Measurements from ENCODE around the gene NAPB.
"Not testable (repeated sequence)": the region's sequence is repeated elsewhere in the genome, so short reads cannot be mapped to it uniquely, and the experiment has no call there.

NAPB gene

GRCh38 chr20:23365390-23366165 is 55.7 kb downstream of the NAPB start:
- no peak for DNase-seq

- no peak for DNase-seq
Measured at GRCh38 chr20:23363257-23363649, 58.0 kb downstream of the NAPB start.

- DNase-seq: peak; percentile 41
Measured at GRCh38 chr20:23362392-23363256, 58.7 kb downstream of the NAPB start.

- peak; percentile 98 for DNase-seq
Measured at GRCh38 chr20:23361476-23362391, 59.6 kb downstream of the NAPB start, which contains the start of gene GZF1. Gene GZF1 (plus strand): TSS chr20:23362182. CDS start chr20:23364384, 2,202 bp downstream.

- no peak for DNase-seq
Measured at GRCh38 chr20:23361119-23361475, 60.2 kb downstream of the NAPB start.

- DNase-seq: no peak
Measured at GRCh38 chr20:23360531-23360930, 60.8 kb downstream of the NAPB start.

GRCh38 chr20:23358923-23359593 is 62.2 kb downstream of the NAPB start:
- no peak for DNase-seq

GRCh38 chr20:23358563-23358906 is 62.8 kb downstream of the NAPB start:
- no peak for DNase-seq

- peak; percentile 100 for DNase-seq
Measured at GRCh38 chr20:23357767-23358562, 63.3 kb downstream of the NAPB start.

GRCh38 chr20:23356203-23356602 is 65.1 kb downstream of the NAPB start:
- DNase-seq: no peak

- peak; percentile 70 for DNase-seq
Measured at GRCh38 chr20:23350904-23351838, 70.1 kb downstream of the NAPB start.

- peak; percentile 98 for DNase-seq
Measured at GRCh38 chr20:23350196-23350903, 70.9 kb downstream of the NAPB start, which contains the start of gene NXT1. Gene NXT1 (plus strand): TSS chr20:23350791. CDS start chr20:23354042, 3,251 bp downstream.

- DNase-seq: peak; percentile 81
Measured at GRCh38 chr20:23349338-23350195, 71.7 kb downstream of the NAPB start.

GRCh38 chr20:23348510-23348909 is 72.8 kb downstream of the NAPB start:
- DNase-seq: not testable (repeated sequence)

- DNase-seq: no peak
Measured at GRCh38 chr20:23347791-23348190, 73.5 kb downstream of the NAPB start.

- no peak for DNase-seq
Measured at GRCh38 chr20:23346002-23346401, 75.3 kb downstream of the NAPB start.

GRCh38 chr20:23344336-23344735 is 77.0 kb downstream of the NAPB start:
- no peak for DNase-seq

- no peak for DNase-seq
Measured at GRCh38 chr20:23343590-23343989, 77.7 kb downstream of the NAPB start.

GRCh38 chr20:23341073-23341472 is 80.2 kb downstream of the NAPB start:
- DNase-seq: no peak
